A549 (cell line): ENCODE measurements around the gene EXOC2. TPM values are rescaled to one million over a fixed set of nuclear protein-coding genes. Genes with fewer than 3 reads are reported as not detected.

Experiments
- ATAC-seq, 2 experiments: fragments of 200-7000 bp in 1 of 2; fragments of >200 bp in 1 of 2; cut with Nextera tagmentation in 1 of 2; cut with Tn5 transposase in 1 of 2; 3 replicates each; pipeline versions ENCODE4 v1.8.0 to v1.9.1; 2018 to 2020; ENCODE audit warnings: mild to moderate bottlenecking in 1 of 2, moderate library complexity in 1 of 2
- CTCF ChIA-PET: fragments of 300-600 bp; sonication (Branson Sonifier 250); formaldehyde crosslinking; extraction: SDS; loops from one replicate; lab custom pipeline; 2021; ENCODE audit warnings: antibody characterized with exemption, inconsistent platforms; lab: Yijun Ruan, JAX
- POLR2A ChIA-PET: fragments of 350-600 bp; formaldehyde crosslinking; extraction: SDS; loops from one replicate; lab custom pipeline; 2021; ENCODE audit warnings: antibody characterized with exemption, inconsistent platforms; lab: Yijun Ruan, JAX
- DNase-seq, 2 experiments: peaks; one replicate each; pipeline versions ENCODE4 v3.0.0 to v3.0.0-alpha.2; 2011 to 2016; ENCODE audit warnings: low read depth in 1 of 2, low spot score in 1 of 2
- FAIRE-seq: peaks from 2 replicates; lab custom pipeline; 2011; peaks lifted over from hg19 to GRCh38; lab: Jason Lieb, UNC
- H3K27ac ChIP-seq, 2 experiments: fragments of >200 bp; sonication (Bioruptor Twin); formaldehyde crosslinking; 3 replicates each; pipeline ENCODE4 v1.5.1; 2016 to 2017
- H3K4me1 ChIP-seq: fragments of >200 bp; sonication (Bioruptor Twin); formaldehyde crosslinking; 3 replicates; pipeline ENCODE4 v1.6.1; 2016
- H3K4me2 ChIP-seq: fragments of >200 bp; sonication (Bioruptor Twin); formaldehyde crosslinking; 3 replicates; pipeline ENCODE4 v1.6.1; 2016
- H3K4me3 ChIP-seq: fragments of >200 bp; sonication (Bioruptor Twin); formaldehyde crosslinking; 3 replicates; pipeline ENCODE4 v1.5.1; 2016
- H3K9me3 ChIP-seq: fragments of >200 bp; sonication (Bioruptor Twin); formaldehyde crosslinking; 3 replicates; pipeline ENCODE4 v1.6.1; 2016
- CBX8 ChIP-seq: fragments of 200-600 bp; sonication (generic); IDR thresholded peaks from 2 replicates; pipeline ENCODE4 v1.6.1; 2016
- CEBPB ChIP-seq, 2 experiments: fragments of >200 bp in 1 of 2; sonication (Bioruptor Twin) in 1 of 2; formaldehyde crosslinking in 1 of 2; IDR thresholded peaks; 2 replicates each; pipeline ENCODE4 v1.6.1; 2012 to 2016
- CHD2 ChIP-seq: fragments of 150-350 bp; IDR thresholded peaks from 2 replicates; pipeline ENCODE4 v1.6.1; 2014; ENCODE audit warnings: low read length; ENCODE audit not compliant: partially characterized antibody
- EHMT2 ChIP-seq: fragments of 200-600 bp; sonication (generic); IDR thresholded peaks from 2 replicates; pipeline ENCODE4 v1.6.1; 2016; ENCODE audit warnings: antibody characterized with exemption, low read depth, mild to moderate bottlenecking, moderate library complexity
- EP300 ChIP-seq, 2 experiments: fragments of >200 bp; sonication (Bioruptor Twin); formaldehyde crosslinking; IDR thresholded peaks; 2 replicates in 1 of 2; 3 replicates in 1 of 2; pipeline ENCODE4 v1.6.1; 2016 to 2017
- FOXS1 ChIP-seq: fragments of 250-450 bp; sonication (Bioruptor Pico); IDR thresholded peaks from 2 replicates; pipeline ENCODE4 v1.5.0; 2020; ENCODE audit warnings: mild to moderate bottlenecking, moderate library complexity
- HOXB5 ChIP-seq: fragments of 250-450 bp; sonication (Bioruptor Pico); IDR thresholded peaks from 2 replicates; pipeline ENCODE4 v1.5.0; 2020; ENCODE audit warnings: mild to moderate bottlenecking, moderate library complexity
- JUN ChIP-seq, 2 experiments: fragments of >200 bp; sonication (Bioruptor Twin); formaldehyde crosslinking; IDR thresholded peaks; 2 replicates in 1 of 2; 3 replicates in 1 of 2; pipeline ENCODE4 v1.6.1; 2016 to 2017
- MAFK ChIP-seq: fragments of 450-650 bp; IDR thresholded peaks from 2 replicates; pipeline ENCODE4 v1.6.1; 2014; ENCODE audit not compliant: partially characterized antibody
- MAX ChIP-seq: IDR thresholded peaks from 2 replicates; pipeline ENCODE4 v1.6.1; 2012
- NR3C1 ChIP-seq: fragments of >200 bp; sonication (Bioruptor Twin); formaldehyde crosslinking; IDR thresholded peaks from 3 replicates; pipeline ENCODE4 v1.6.1; 2017
- PHF8 ChIP-seq: fragments of 200-600 bp; sonication (generic); IDR thresholded peaks from 2 replicates; pipeline ENCODE4 v1.6.1; 2016; ENCODE audit warnings: low read depth, mild to moderate bottlenecking, antibody characterized with exemption, moderate library complexity, borderline replicate concordance
- POLR2A ChIP-seq: IDR thresholded peaks from 2 replicates; pipeline ENCODE4 v1.6.1; 2012; ENCODE audit warnings: mild to moderate bottlenecking, low read length
- POLR2AphosphoS2 ChIP-seq: conservative IDR thresholded peaks from 2 replicates; pipeline ENCODE4 v1.6.1; 2012; ENCODE audit warnings: low read length, improper control_type of control experiment, inconsistent platforms
- RAD21 ChIP-seq, 2 experiments: fragments of >200 bp in 1 of 2; sonication (Bioruptor Twin) in 1 of 2; formaldehyde crosslinking in 1 of 2; IDR thresholded peaks in 1 of 2; conservative IDR thresholded peaks in 1 of 2; 2 replicates in 1 of 2; 3 replicates in 1 of 2; pipeline ENCODE4 v1.6.1; 2012 to 2018; ENCODE audit warnings: inconsistent platforms in 1 of 2
- RARB ChIP-seq: fragments of 250-450 bp; sonication (Bioruptor Pico); IDR thresholded peaks from 2 replicates; pipeline ENCODE4 v1.8.0; 2021; ENCODE audit warnings: mild to moderate bottlenecking, moderate library complexity
- RCOR1 ChIP-seq: fragments of 150-350 bp; IDR thresholded peaks from 2 replicates; pipeline ENCODE4 v1.6.1; 2014; ENCODE audit warnings: antibody characterized with exemption, low read length, low read depth
- RFX5 ChIP-seq: fragments of 450-650 bp; IDR thresholded peaks from 2 replicates; pipeline ENCODE4 v1.7.1; 2014; ENCODE audit warnings: antibody characterized with exemption, mild to moderate bottlenecking, moderate library complexity
- SMC3 ChIP-seq: fragments of >200 bp; sonication (Bioruptor Twin); formaldehyde crosslinking; IDR thresholded peaks from 3 replicates; pipeline ENCODE4 v1.6.1; 2018; ENCODE audit warnings: inconsistent platforms
- TP53 ChIP-seq: fragments of 250-450 bp; sonication (Bioruptor Pico); IDR thresholded peaks from 2 replicates; pipeline ENCODE4 v1.5.0; 2021; ENCODE audit warnings: mild to moderate bottlenecking, moderate library complexity
- ZC3H11A ChIP-seq: fragments of 450-650 bp; IDR thresholded peaks from 2 replicates; pipeline ENCODE4 v1.6.1; 2014; ENCODE audit warnings: antibody characterized with exemption, mild to moderate bottlenecking
- ZFP36 ChIP-seq: fragments of 450-650 bp; IDR thresholded peaks from 2 replicates; pipeline ENCODE4 v1.6.1; 2014; ENCODE audit warnings: borderline replicate concordance; ENCODE audit not compliant: partially characterized antibody
- WGBS: methylation state at CpG from one replicate; pipeline ENCODE4 v1.1.6; 2017; ENCODE audit errors: missing lambda C conversion rate; 5-methylcytosine and 5-hydroxymethylcytosine counted together
- polyA plus RNA-seq, 4 experiments: library from polyadenylated mRNA; depleted of rRNA in 3 of 4; stranded (reverse); fragments of >200 nt; fragmentation: RNase III in 1 of 4; extraction: RNeasy Plus Mini Kit Qiagen cat#74134 plus additional on column Dnase treatment in 1 of 4; gene quantifications; 2 replicates in 3 of 4; 3 replicates in 1 of 4; pipeline ENCODE4 v1.2.3, GENCODE V29; 2011 to 2017
- TF ChIP-seq, protein P1 (sequence below): IDR thresholded peaks from 2 replicates; pipeline ENCODE4 v1.6.1; 2012; ENCODE audit warnings: low read depth, borderline replicate concordance
- TF ChIP-seq, protein P2 (sequence below): fragments of 250-450 bp; sonication (Bioruptor Pico); IDR thresholded peaks from 2 replicates; pipeline ENCODE4 v1.5.0; 2020; ENCODE audit warnings: low read depth, mild to moderate bottlenecking, moderate library complexity

Gene EXOC2
- polyA plus RNA-seq, 2 of the 4 experiments (the other 2 are of a cell fraction) = 13.3 to 22.9 TPM

- no peak overlapping the region for H3K27ac ChIP-seq
- ChIA-PET CTCF (no interaction called here), POLR2A (no interaction called here)
- FAIRE-seq (no peak), DNase-seq (no peak), ATAC-seq (no peak)
- H3K9me3 ChIP-seq = no peaks in the 10 kb centered on the region
- H3K4me3 ChIP-seq = no peak overlapping the region
- H3K4me1 ChIP-seq = no peaks in the 10 kb centered on the region
- H3K4me2 ChIP-seq = no peak overlapping the region
- WGBS = 92% methylated on average over 2 of the region's 2 CpGs
- TF ChIP-seq EHMT2 = no peak
- TF ChIP-seq TP53 (CRISPR knock-in tag) = no peak
- TF ChIP-seq NR3C1 = no peak
- no peak for TF ChIP-seq CHD2
- TF ChIP-seq, protein P1, sequence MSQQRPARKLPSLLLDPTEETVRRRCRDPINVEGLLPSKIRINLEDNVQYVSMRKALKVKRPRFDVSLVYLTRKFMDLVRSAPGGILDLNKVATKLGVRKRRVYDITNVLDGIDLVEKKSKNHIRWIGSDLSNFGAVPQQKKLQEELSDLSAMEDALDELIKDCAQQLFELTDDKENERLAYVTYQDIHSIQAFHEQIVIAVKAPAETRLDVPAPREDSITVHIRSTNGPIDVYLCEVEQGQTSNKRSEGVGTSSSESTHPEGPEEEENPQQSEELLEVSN = no peak
- TF ChIP-seq PHF8 = no peak
- TF ChIP-seq POLR2AphosphoS2 = no peak
- no peak for TF ChIP-seq RCOR1
- no peak for TF ChIP-seq ZFP36
- no peak for TF ChIP-seq POLR2A
- no peak for TF ChIP-seq CEBPB (IDR thresholded peaks at IDR 0.05)
- no peak for TF ChIP-seq JUN (IDR thresholded peaks at IDR 0.05)
- TF ChIP-seq RAD21 (conservative IDR thresholded peaks at IDR 0.05 in 1 of 2, IDR thresholded peaks at IDR 0.05 in 1 of 2) = no peak
- TF ChIP-seq HOXB5 (CRISPR knock-in tag) = no peak
- TF ChIP-seq ZC3H11A = no peak
- TF ChIP-seq, protein P2, sequence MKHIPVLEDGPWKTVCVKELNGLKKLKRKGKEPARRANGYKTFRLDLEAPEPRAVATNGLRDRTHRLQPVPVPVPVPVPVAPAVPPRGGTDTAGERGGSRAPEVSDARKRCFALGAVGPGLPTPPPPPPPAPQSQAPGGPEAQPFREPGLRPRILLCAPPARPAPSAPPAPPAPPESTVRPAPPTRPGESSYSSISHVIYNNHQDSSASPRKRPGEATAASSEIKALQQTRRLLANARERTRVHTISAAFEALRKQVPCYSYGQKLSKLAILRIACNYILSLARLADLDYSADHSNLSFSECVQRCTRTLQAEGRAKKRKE (CRISPR knock-in tag) = no peak
- no peak for TF ChIP-seq MAX
- no peak for TF ChIP-seq CBX8
- no peak for TF ChIP-seq RFX5
- no peak for TF ChIP-seq SMC3
Observed at GRCh38 chr6:492816-493414, 200.0 kb downstream of the EXOC2 start.

- TF ChIP-seq RARB (no peak), FOXS1 (no peak), POLR2A (no peak)
- Histone ChIP-seq H3K4me2 (no peak overlapping the region), H3K4me3 (no peak overlapping the region), H3K9me3 (no peaks in the 10 kb centered on the region), H3K4me1 (no peaks in the 10 kb centered on the region), H3K27ac (no peak overlapping the region)
- WGBS = 88% methylated on average over 5 of the region's 5 CpGs
- ATAC-seq (no peak), FAIRE-seq (no peak), DNase-seq (no peak)
- POLR2A ChIA-PET = no interaction called here
- CTCF ChIA-PET = no interaction called here
Observed at GRCh38 chr6:492178-492577, 200.8 kb downstream of the EXOC2 start.

DNA sequence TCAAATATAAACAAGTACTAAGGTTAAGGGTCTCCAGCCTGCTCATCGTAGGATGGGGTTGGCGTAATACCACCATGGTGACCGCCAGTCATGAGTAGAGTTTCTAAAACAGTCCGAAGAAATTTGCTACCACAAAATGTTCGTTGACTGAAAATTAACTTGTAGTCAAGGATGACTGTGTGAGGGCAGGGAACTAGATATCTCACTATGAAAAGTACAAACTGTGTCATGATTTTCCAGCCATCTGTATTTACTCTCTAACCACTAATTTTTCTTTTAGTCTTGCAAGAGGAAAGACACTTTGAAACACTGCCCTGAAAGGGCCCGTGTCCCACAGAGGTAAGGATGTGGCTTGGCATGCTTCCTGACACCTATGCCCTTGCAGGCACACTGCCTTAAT is 201.7 kb downstream of the EXOC2 start:
- POLR2A ChIA-PET = no interaction called here
- ATAC-seq (no peak), FAIRE-seq (no peak), DNase-seq (no peak)
- CTCF ChIA-PET = no interaction called here
- no peaks in the 10 kb centered on the region for H3K4me1 ChIP-seq
- H3K4me2 ChIP-seq = no peak overlapping the region
- H3K27ac ChIP-seq = no peak overlapping the region
- H3K9me3 ChIP-seq = no peaks in the 10 kb centered on the region
- no peak overlapping the region for H3K4me3 ChIP-seq
- TF ChIP-seq EP300 (IDR thresholded peaks at IDR 0.05) (no peak), MAFK (no peak)
- WGBS = 92% methylated on average over 6 of the region's 6 CpGs
